ENCODE data around the gene OR6S1. TPM values are rescaled to one million over a fixed set of nuclear protein-coding genes. Genes with fewer than 3 reads are reported as not detected.
A peak's percentile ranks its signal among the peaks of the same experiment; 100 is the strongest.

OR6S1 gene
- total RNA-seq, 1 donor from 2014 or later: not detected

DNA sequence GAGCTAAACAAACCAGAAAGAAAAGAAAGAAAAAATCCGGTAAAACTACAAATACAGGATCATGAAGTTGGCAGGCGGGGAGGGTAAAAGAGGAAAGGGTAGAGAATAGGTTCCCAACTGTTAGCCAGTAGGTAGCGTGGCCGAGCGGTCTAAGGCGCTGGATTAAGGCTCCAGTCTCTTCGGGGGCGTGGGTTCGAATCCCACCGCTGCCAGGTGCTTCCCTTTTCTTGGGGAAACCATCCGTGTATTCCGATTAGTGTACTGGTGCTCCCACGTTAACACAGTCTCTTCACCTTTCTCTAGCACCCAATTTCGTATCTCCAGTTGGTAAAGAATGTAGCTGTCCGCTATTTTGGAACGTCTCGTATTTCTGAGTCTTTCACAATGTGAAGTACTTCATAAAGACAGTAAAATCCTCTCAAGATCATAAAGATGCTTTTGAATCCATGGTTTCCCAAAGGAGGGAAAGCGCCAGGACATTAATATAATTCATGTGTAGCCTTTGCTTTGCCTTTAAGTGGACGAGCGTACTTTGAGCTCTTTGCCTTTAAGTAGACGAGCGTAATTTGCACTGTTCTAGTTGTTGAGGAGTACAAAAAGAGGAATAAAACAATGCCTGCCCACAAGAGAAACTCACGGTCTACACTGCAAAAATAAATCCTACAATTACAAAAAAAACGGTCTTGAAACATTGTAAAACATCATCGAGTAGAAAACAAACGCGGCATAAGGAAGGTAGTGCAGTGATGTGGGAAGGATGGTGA is 31.3 kb downstream of the OR6S1 start:
- peak overlapping the region; percentile 90 for H3K4me3 ChIP-seq
- peak overlapping the region; percentile 43 for H3K27ac ChIP-seq
- H3K9me3 ChIP-seq: no peaks in the 10 kb centered on the region
- no peaks in the 10 kb centered on the region for H3K36me3 ChIP-seq
- H3K27me3 ChIP-seq: no peaks in the 10 kb centered on the region
- DNase-seq (peak; percentile 86), ATAC-seq (peak; percentile 51)
- TF ChIP-seq, protein P1, sequence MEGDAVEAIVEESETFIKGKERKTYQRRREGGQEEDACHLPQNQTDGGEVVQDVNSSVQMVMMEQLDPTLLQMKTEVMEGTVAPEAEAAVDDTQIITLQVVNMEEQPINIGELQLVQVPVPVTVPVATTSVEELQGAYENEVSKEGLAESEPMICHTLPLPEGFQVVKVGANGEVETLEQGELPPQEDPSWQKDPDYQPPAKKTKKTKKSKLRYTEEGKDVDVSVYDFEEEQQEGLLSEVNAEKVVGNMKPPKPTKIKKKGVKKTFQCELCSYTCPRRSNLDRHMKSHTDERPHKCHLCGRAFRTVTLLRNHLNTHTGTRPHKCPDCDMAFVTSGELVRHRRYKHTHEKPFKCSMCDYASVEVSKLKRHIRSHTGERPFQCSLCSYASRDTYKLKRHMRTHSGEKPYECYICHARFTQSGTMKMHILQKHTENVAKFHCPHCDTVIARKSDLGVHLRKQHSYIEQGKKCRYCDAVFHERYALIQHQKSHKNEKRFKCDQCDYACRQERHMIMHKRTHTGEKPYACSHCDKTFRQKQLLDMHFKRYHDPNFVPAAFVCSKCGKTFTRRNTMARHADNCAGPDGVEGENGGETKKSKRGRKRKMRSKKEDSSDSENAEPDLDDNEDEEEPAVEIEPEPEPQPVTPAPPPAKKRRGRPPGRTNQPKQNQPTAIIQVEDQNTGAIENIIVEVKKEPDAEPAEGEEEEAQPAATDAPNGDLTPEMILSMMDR (IDR thresholded peaks at IDR 0.05): no peak
- peaks cover 18% of the 10 kb centered on the region for H3K4me1 ChIP-seq
- intact Hi-C loops (cut with DNase I): loop anchor here (10.0 kb wide), 1 partner anchor 75 kb away; the partner anchor contains the start of genes ANG and RNASE4

DNA sequence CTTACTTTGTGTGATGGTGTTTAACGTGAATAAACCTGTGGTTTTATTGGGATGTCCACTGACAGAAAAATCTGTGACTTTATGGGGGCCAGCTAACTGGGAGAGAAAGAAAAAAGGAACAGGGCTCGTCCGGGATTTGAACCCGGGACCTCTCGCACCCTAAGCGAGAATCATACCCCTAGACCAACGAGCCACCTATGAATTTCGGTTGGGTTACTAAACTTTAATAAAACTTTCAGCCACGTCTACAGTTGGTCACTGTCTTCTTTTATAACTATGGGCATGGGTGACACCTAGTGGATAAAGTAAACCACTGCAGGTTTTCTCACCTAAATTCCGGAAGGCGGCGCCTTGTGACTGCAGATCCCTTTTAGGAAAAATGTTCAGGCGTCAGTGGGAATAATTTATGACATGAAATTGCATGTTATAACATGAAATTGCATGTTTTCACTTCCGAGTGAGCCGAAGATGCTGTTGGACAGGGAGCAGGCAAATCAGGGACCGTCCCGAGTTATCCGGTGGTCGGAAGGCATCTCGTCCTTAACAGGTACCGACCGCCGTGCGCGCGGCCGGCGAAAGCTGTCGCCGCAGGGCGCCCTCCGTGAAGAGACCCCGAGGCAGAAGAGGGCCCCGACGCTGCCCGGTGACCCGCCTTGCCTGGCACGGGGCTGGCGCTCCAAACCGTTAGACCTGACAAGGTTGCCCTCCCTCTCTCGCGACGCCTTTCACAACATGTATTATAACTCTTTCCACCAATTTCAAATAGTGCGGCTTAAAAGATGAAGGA is 32.1 kb downstream of the OR6S1 start:
- Histone ChIP-seq H3K4me3 (peak overlapping the region; percentile 90), H3K36me3 (no peaks in the 10 kb centered on the region), H3K4me1 (peaks cover 18% of the 10 kb centered on the region), H3K9me3 (no peaks in the 10 kb centered on the region), H3K27ac (peak overlapping the region; percentile 43), H3K27me3 (no peaks in the 10 kb centered on the region)
- intact Hi-C loops (cut with DNase I): loop anchor here (5.0 to 10.0 kb wide), 2 partner anchors 75 to 77 kb away; partner anchors contain the start of genes ANG and RNASE4
- TF ChIP-seq, protein P1 (IDR thresholded peaks at IDR 0.05): peak; percentile 91
- peak; percentile 78 for ATAC-seq
- peak; percentile 68 for DNase-seq

DNA sequence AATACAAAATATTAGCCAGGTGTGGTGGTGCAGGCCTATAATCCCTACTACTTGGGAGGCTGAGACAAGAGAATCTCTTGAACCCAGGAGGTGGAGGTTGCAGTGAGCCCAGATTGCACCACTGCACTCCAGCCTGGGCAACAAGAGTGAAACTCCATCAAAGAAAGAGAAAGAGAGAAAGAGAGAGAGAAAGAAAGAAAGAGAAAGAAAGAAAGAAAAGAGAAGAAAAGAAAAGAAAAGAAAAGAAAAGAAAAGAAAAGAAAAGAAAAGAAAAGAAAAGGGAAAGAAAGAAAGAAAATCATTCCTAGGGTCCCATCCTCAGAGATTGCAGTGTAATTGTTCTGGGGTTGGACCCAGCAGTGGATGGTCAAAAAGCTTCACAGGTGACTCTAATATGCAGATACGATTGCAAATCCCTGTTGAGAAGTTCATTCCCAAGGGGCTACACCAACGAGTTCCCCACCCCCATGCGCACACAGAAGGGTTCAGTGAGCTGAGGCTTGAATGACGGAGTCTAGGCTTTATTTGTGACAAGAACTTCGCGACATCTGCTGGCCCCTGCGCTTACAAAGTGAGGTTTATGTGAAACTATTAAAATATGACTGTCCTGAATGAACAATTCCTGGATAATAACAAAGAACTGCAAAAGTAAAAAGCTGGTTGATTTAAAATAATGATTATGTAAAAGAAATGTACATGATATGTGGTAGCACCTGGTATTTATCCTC is 32.9 kb downstream of the OR6S1 start:
- no peaks in the 10 kb centered on the region for H3K9me3 ChIP-seq
- ATAC-seq: no peak
- peaks cover 18% of the 10 kb centered on the region for H3K4me1 ChIP-seq
- H3K36me3 ChIP-seq: no peaks in the 10 kb centered on the region
- H3K4me3 ChIP-seq: no peak overlapping the region
- TF ChIP-seq, protein P1 (IDR thresholded peaks at IDR 0.05): no peak
- no peaks in the 10 kb centered on the region for H3K27me3 ChIP-seq
- H3K27ac ChIP-seq: no peak overlapping the region
- no peak for DNase-seq
- intact Hi-C loops (cut with DNase I): loop anchor here (5.0 kb wide), 1 partner anchor 76 kb away; no protein-coding TSS in a partner anchor

DNA sequence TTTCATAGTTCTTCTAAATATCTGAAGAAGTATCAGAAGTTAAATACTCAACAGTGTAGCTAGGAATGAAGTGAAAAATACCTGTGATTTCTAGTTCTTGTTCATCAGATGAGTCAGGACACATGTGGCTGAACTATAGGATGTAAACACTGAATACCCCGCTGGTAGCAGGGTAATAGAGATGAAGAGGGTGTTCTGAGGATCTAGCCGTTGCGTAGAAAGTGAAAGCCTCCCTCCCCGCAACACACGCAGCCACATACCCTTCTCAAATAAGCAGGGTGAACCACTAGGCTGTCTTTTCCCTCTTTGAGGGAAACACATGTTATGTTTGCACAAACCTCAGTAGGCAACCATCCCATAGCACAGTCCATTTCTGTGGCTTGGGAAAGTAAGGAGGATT is 33.9 kb downstream of the OR6S1 start:
- Histone ChIP-seq H3K9me3 (no peaks in the 10 kb centered on the region), H3K27ac (no peak overlapping the region), H3K4me3 (no peak overlapping the region), H3K4me1 (peaks cover 15% of the 10 kb centered on the region), H3K36me3 (no peaks in the 10 kb centered on the region), H3K27me3 (no peaks in the 10 kb centered on the region)
- intact Hi-C loops (cut with DNase I): loop anchor here (5.0 kb wide), 1 partner anchor 75 kb away; no protein-coding TSS in a partner anchor
- ATAC-seq: no peak
- TF ChIP-seq, protein P1 (IDR thresholded peaks at IDR 0.05): no peak
- no peak for DNase-seq

DNA sequence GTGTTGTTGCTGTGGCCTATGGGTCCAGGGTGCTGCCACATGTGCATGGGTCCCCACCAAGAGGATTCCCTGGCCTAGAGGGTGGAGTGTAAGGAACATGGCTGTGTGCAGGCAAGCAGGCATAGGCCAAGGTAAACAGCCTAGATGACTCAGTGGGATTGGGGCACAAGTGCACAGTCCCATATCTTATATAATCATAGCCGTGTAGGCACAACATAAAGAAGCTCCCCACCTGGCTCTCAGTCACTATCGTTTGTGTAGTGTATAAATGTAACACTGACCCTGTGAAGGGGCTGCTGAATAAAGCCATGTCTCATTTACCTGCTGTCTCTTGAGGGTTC is 34.6 kb downstream of the OR6S1 start:
- Histone ChIP-seq H3K9me3 (no peaks in the 10 kb centered on the region), H3K4me1 (peaks cover 9% of the 10 kb centered on the region), H3K27ac (no peak overlapping the region), H3K36me3 (no peaks in the 10 kb centered on the region), H3K27me3 (no peaks in the 10 kb centered on the region), H3K4me3 (no peak overlapping the region)
- DNase-seq (no peak), ATAC-seq (no peak)
- TF ChIP-seq, protein P1 (IDR thresholded peaks at IDR 0.05): no peak
- intact Hi-C loops (cut with DNase I): loop anchor here (5.0 kb wide), 1 partner anchor 75 kb away; no protein-coding TSS in a partner anchor

All from upper lobe of right lung (tissue), 1 donor.